Endothelial cell (in vitro differentiated cells): Measurements from ENCODE around the gene MACROD2. TPM values are rescaled to one million over a fixed set of nuclear protein-coding genes. Genes with fewer than 3 reads are reported as not detected.

ENCODE experiments used
- DNase-seq: peaks from one replicate; pipeline ENCODE4 v3.0.0; 2021; ENCODE audit warnings: low spot score
- H3K27ac Mint-ChIP-seq: one replicate; pipeline ENCODE4 v1.8.0; 2021; ENCODE audit warnings: mixed read lengths, inconsistent platforms; ENCODE audit not compliant: unreplicated experiment
- H3K27me3 Mint-ChIP-seq: one replicate; pipeline ENCODE4 v1.8.0; 2021; ENCODE audit warnings: mild to moderate bottlenecking, moderate library complexity, mixed read lengths, inconsistent platforms; ENCODE audit not compliant: unreplicated experiment
- H3K36me3 Mint-ChIP-seq: one replicate; pipeline ENCODE4 v1.8.0; 2021; ENCODE audit warnings: mild to moderate bottlenecking, low read depth, mixed read lengths, inconsistent platforms; ENCODE audit not compliant: unreplicated experiment
- H3K4me1 Mint-ChIP-seq: one replicate; pipeline ENCODE4 v1.8.0; 2021; ENCODE audit warnings: mild to moderate bottlenecking, mixed read lengths, inconsistent platforms; ENCODE audit not compliant: unreplicated experiment
- H3K4me3 Mint-ChIP-seq: one replicate; pipeline ENCODE4 v1.8.0; 2021; ENCODE audit warnings: mild to moderate bottlenecking, mixed read lengths, inconsistent platforms; ENCODE audit not compliant: unreplicated experiment
- H3K9me3 Mint-ChIP-seq: one replicate; pipeline ENCODE4 v1.8.0; 2021; ENCODE audit warnings: mixed read lengths, inconsistent platforms; ENCODE audit not compliant: unreplicated experiment
- CTCF ChIP-seq: fragments of 200-600 bp; sonication (generic); IDR thresholded peaks from one replicate; pipeline ENCODE4 v1.5.0; 2021; ENCODE audit warnings: antibody characterized with exemption; ENCODE audit not compliant: unreplicated experiment
- total RNA-seq: library from RNA; stranded (reverse); fragmentation: NEBNext Ultra II Directional; extraction: Animal tissue kit (Norgen Biotek cat#: 25700); gene quantifications from one replicate; pipeline ENCODE4 v1.2.1, GENCODE V29; 2021; ENCODE audit not compliant: unreplicated experiment

The MACROD2 gene
- total RNA-seq, 1 donor from 2014 or later = 6.4 TPM

- H3K4me3 Mint-ChIP-seq = no peak overlapping the region
- no peak overlapping the region for H3K27ac Mint-ChIP-seq
- no peaks in the 10 kb centered on the region for H3K9me3 Mint-ChIP-seq
- DNase-seq = no peak
- no peak for TF ChIP-seq CTCF
- H3K27me3 Mint-ChIP-seq = peaks cover 2% of the 10 kb centered on the region
- H3K36me3 Mint-ChIP-seq = no peaks in the 10 kb centered on the region
- no peaks in the 10 kb centered on the region for H3K4me1 Mint-ChIP-seq
These were observed 147.8 kb downstream of the MACROD2 start for GRCh38 chr20:14142964-14143627.

GRCh38 chr20:14148042-14148441, 152.7 kb downstream of the MACROD2 start:
- H3K4me3 Mint-ChIP-seq = no peak overlapping the region
- no peaks in the 10 kb centered on the region for H3K4me1 Mint-ChIP-seq
- no peaks in the 10 kb centered on the region for H3K36me3 Mint-ChIP-seq
- H3K9me3 Mint-ChIP-seq = no peaks in the 10 kb centered on the region
- H3K27me3 Mint-ChIP-seq = peaks cover 2% of the 10 kb centered on the region
- no peak for DNase-seq
- no peak overlapping the region for H3K27ac Mint-ChIP-seq
- no peak for TF ChIP-seq CTCF

GRCh38 chr20:14155361-14155760, 160.0 kb downstream of the MACROD2 start:
- no peaks in the 10 kb centered on the region for H3K9me3 Mint-ChIP-seq
- no peak for TF ChIP-seq CTCF
- no peaks in the 10 kb centered on the region for H3K36me3 Mint-ChIP-seq
- H3K27ac Mint-ChIP-seq = no peak overlapping the region
- H3K4me3 Mint-ChIP-seq = no peak overlapping the region
- no peak for DNase-seq
- no peaks in the 10 kb centered on the region for H3K4me1 Mint-ChIP-seq
- H3K27me3 Mint-ChIP-seq = no peaks in the 10 kb centered on the region

GRCh38 chr20:14178528-14178927, 183.2 kb downstream of the MACROD2 start:
- Mint-ChIP-seq H3K4me3 (no peak overlapping the region), H3K36me3 (peaks cover 4% of the 10 kb centered on the region), H3K9me3 (no peaks in the 10 kb centered on the region), H3K27me3 (no peaks in the 10 kb centered on the region), H3K27ac (no peak overlapping the region), H3K4me1 (no peaks in the 10 kb centered on the region)
- no peak for TF ChIP-seq CTCF
- DNase-seq = no peak

GRCh38 chr20:14178952-14179351, 183.6 kb downstream of the MACROD2 start:
- no peak for DNase-seq
- no peak for TF ChIP-seq CTCF
- Mint-ChIP-seq H3K9me3 (no peaks in the 10 kb centered on the region), H3K4me1 (no peaks in the 10 kb centered on the region), H3K27me3 (no peaks in the 10 kb centered on the region), H3K27ac (no peak overlapping the region), H3K4me3 (no peak overlapping the region), H3K36me3 (peaks cover 4% of the 10 kb centered on the region)
